ENCODE data around the gene TTLL11. TPM values are rescaled to one million over a fixed set of nuclear protein-coding genes. Genes with fewer than 3 reads are reported as not detected.

Gene TTLL11
- total RNA-seq, 1 experiment from 2014 or later, result 1.5 TPM

DNA sequence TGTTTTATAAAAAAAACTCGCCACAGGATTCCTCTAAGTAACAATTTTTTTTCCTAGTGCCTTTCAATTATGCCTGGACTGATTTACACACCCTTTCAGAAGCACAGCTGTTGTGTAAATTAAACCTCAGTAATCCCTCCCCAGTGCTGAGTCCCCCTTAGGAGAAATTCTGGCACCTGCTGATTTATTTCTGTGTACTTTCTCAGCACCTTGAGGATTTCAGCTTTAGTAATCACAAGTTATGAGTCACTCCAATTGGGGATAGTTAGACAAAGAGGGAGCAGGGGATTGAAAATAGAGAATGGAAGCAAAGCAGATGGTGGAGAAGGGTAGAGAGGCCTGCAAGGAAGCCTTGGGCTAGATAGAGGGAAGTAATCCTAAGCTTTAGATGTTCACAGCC lies 171.7 kb downstream of the TTLL11 start:
- Mint-ChIP-seq H3K36me3 (ENCODE audit: insufficient read depth in 1 of 3, low read depth in 3 of 3) (no peaks in the 10 kb centered on the region), H3K27ac (no peak overlapping the region), H3K4me3 (no peak overlapping the region), H3K4me1 (peaks cover 3 to 7% of the 10 kb centered on the region in 2 experiments; a peak in 1 of 4 replicates), H3K27me3 (ENCODE audit: low read depth) (peaks cover 5% of the 10 kb centered on the region), H3K9me3 (no peaks in the 10 kb centered on the region)
- H3K4ac ChIP-seq (ENCODE audit: low read depth, low read length), result no peak overlapping the region
- H3K79me1 ChIP-seq (ENCODE audit: insufficient read depth, low read depth, low read length, poor library complexity, severe bottlenecking), result no peaks in the 10 kb centered on the region
- H3K23ac ChIP-seq (ENCODE audit: insufficient read length, low read depth, low read length), result no peak overlapping the region
- H3K27ac ChIP-seq (ENCODE audit: insufficient read length, low read depth, low read length), result no peak overlapping the region
- H2AFZ ChIP-seq (ENCODE audit: low read length), result no peak overlapping the region
- H4K91ac ChIP-seq (ENCODE audit: insufficient read length, low read depth, low read length), result no peak overlapping the region
- no peak overlapping the region for H2BK5ac ChIP-seq (ENCODE audit: insufficient read length, low read length)
- no peaks in the 10 kb centered on the region for H3K9me3 ChIP-seq (ENCODE audit: control insufficient read depth, low read depth, low read length)
- no peak overlapping the region for H2BK20ac ChIP-seq (ENCODE audit: low read depth, low read length, poor library complexity, severe bottlenecking)
- H3K27me3 ChIP-seq (ENCODE audit: insufficient read depth, low read length), result no peaks in the 10 kb centered on the region
- no peak overlapping the region for H2BK15ac ChIP-seq (ENCODE audit: low read depth, low read length)
- no peak overlapping the region for H3K4me2 ChIP-seq (ENCODE audit: insufficient read depth, insufficient read length, low read length)
- no peak overlapping the region for H2BK120ac ChIP-seq (ENCODE audit: low read depth, low read length, poor library complexity, severe bottlenecking)
- no peaks in the 10 kb centered on the region for H3K23me2 ChIP-seq (ENCODE audit: insufficient read length, low read depth, low read length, poor library complexity, severe bottlenecking)
- WGBS (ENCODE audit: extremely low coverage, insufficient read length, low lambda C conversion rate), result no CpG with 5 or more reads among the region's 1 CpG
- no peak overlapping the region for H3K56ac ChIP-seq (ENCODE audit: insufficient read length, low read depth, low read length)
- H4K20me1 ChIP-seq (ENCODE audit: control insufficient read depth, insufficient read depth, insufficient read length), result no peaks in the 10 kb centered on the region
- H3K4me1 ChIP-seq (ENCODE audit: insufficient read depth, low read length), result no peaks in the 10 kb centered on the region
- no peak overlapping the region for H4K8ac ChIP-seq (replicated peaks; ENCODE audit: insufficient read length, low read depth, low read length)
- no peak overlapping the region for H3K9ac ChIP-seq (ENCODE audit: extremely low read depth, insufficient read length, low read length)
- no peaks in the 10 kb centered on the region for H3K79me2 ChIP-seq (ENCODE audit: insufficient read depth, low read length)
- no peak overlapping the region for H2BK12ac ChIP-seq (ENCODE audit: insufficient read length, low read depth, low read length)
- no peak overlapping the region for H3K14ac ChIP-seq (ENCODE audit: insufficient read depth, low read length)
- no peak for TF ChIP-seq CTCF (conservative IDR thresholded peaks at IDR 0.05)
- H3T11ph ChIP-seq (ENCODE audit: low read length), result no peak overlapping the region
- H4K5ac ChIP-seq (ENCODE audit: insufficient read length, low read depth, low read length), result no peak overlapping the region
- DNase-seq, result no peak
- no peak overlapping the region for H2AK5ac ChIP-seq (ENCODE audit: insufficient read length, low read length)
- H3K18ac ChIP-seq (ENCODE audit: insufficient read length, low read depth, low read length), result no peak overlapping the region

Data from H9 (cell line).